GM23338 (cell line): ENCODE measurements around the gene SOWAHA. TPM values are rescaled to one million over a fixed set of nuclear protein-coding genes. Genes with fewer than 3 reads are reported as not detected.

Experiments
- ATAC-seq: fragments of 200-7000 bp; cut with Tn5 transposase; 3 replicates; pipeline ENCODE4 v1.9.1; 2020
- DNase-seq: peaks from one replicate; pipeline ENCODE4 v3.0.0-alpha.2; 2015; ENCODE audit warnings: low spot score
- H2AFZ ChIP-seq: fragments of 200-600 bp; sonication (generic); 2 replicates; pipeline ENCODE4 v1.8.0; 2016; ENCODE audit warnings: antibody characterized with exemption, mild to moderate bottlenecking, moderate library complexity
- H3F3A ChIP-seq: fragments of 200-600 bp; sonication (generic); replicated peaks from 2 replicates; pipeline ENCODE4 v1.8.0; 2017; ENCODE audit warnings: antibody characterized with exemption, mixed run types, low read depth
- H3K27ac ChIP-seq: fragments of 200-600 bp; sonication (generic); 2 replicates; pipeline ENCODE4 v1.6.1; 2016; ENCODE audit warnings: low read depth
- H3K27me3 ChIP-seq: fragments of 200-600 bp; sonication (generic); 2 replicates; pipeline ENCODE4 v1.8.0; 2016; ENCODE audit warnings: mild to moderate bottlenecking, mixed run types, moderate library complexity; ENCODE audit not compliant: insufficient read depth
- H3K36me3 ChIP-seq: fragments of 200-600 bp; sonication (generic); 2 replicates; pipeline ENCODE4 v1.8.0; 2016; ENCODE audit warnings: mild to moderate bottlenecking; ENCODE audit not compliant: insufficient read depth
- H3K4me1 ChIP-seq: fragments of 200-600 bp; sonication (generic); 2 replicates; pipeline ENCODE4 v1.8.0; 2016; ENCODE audit warnings: mild to moderate bottlenecking, moderate library complexity; ENCODE audit not compliant: insufficient read depth
- H3K4me2 ChIP-seq: fragments of 200-600 bp; sonication (generic); 2 replicates; pipeline ENCODE4 v1.7.1; 2017; ENCODE audit warnings: mixed run types
- H3K4me3 ChIP-seq: fragments of 200-600 bp; sonication (generic); 2 replicates; pipeline ENCODE4 v1.6.1; 2016; ENCODE audit warnings: mixed run types
- H3K79me2 ChIP-seq: fragments of 200-600 bp; sonication (generic); replicated peaks from 2 replicates; pipeline ENCODE4 v1.8.0; 2017; ENCODE audit warnings: mild to moderate bottlenecking; ENCODE audit not compliant: insufficient read depth
- H3K9me2 ChIP-seq: fragments of 200-600 bp; sonication (generic); 2 replicates; pipeline ENCODE4 v1.8.0; 2017; ENCODE audit not compliant: insufficient read depth
- H4K20me1 ChIP-seq: fragments of 200-600 bp; sonication (generic); replicated peaks from 2 replicates; pipeline ENCODE4 v1.8.0; 2017; ENCODE audit warnings: mild to moderate bottlenecking; ENCODE audit not compliant: insufficient read depth
- H3K27ac Mint-ChIP-seq: 2 replicates; pipeline ENCODE4 v1.8.0; 2020; ENCODE audit warnings: inconsistent platforms, mild to moderate bottlenecking, moderate library complexity, mixed read lengths
- H3K27me3 Mint-ChIP-seq: 3 replicates; pipeline ENCODE4 v1.8.0; 2022; ENCODE audit warnings: low read depth, mild to moderate bottlenecking, moderate library complexity, mixed read lengths, inconsistent platforms; ENCODE audit not compliant: insufficient read depth, poor library complexity
- H3K36me3 Mint-ChIP-seq: 3 replicates; pipeline ENCODE4 v1.8.0; 2021; ENCODE audit warnings: low read depth, mild to moderate bottlenecking, inconsistent platforms, moderate library complexity, mixed read lengths
- H3K4me1 Mint-ChIP-seq: 3 replicates; pipeline ENCODE4 v1.8.0; 2020; ENCODE audit warnings: mild to moderate bottlenecking, inconsistent platforms, mixed read lengths
- H3K4me3 Mint-ChIP-seq: 3 replicates; pipeline ENCODE4 v1.8.0; 2021; ENCODE audit warnings: moderate library complexity, mild to moderate bottlenecking, inconsistent platforms, mixed read lengths
- H3K9me3 Mint-ChIP-seq: 3 replicates; pipeline ENCODE4 v1.8.0; 2020; ENCODE audit warnings: moderate library complexity, mild to moderate bottlenecking, inconsistent platforms, mixed read lengths
- CREB1 ChIP-seq: fragments of 250-450 bp; sonication (Bioruptor Pico); IDR thresholded peaks from 2 replicates; pipeline ENCODE4 v1.5.0; 2020; ENCODE audit warnings: low read depth, mild to moderate bottlenecking, moderate library complexity
- EZH2 ChIP-seq: fragments of 200-600 bp; sonication (generic); IDR thresholded peaks from one replicate; pipeline ENCODE4 v1.8.0; 2017; ENCODE audit warnings: antibody characterized with exemption, mild to moderate bottlenecking, low read depth; ENCODE audit not compliant: unreplicated experiment
- EZH2phosphoT487 ChIP-seq: fragments of 200-600 bp; sonication (generic); IDR thresholded peaks from one replicate; pipeline ENCODE4 v1.8.1; 2018; ENCODE audit warnings: antibody characterized with exemption; ENCODE audit not compliant: unreplicated experiment
- NANOG ChIP-seq: IDR thresholded peaks from 2 replicates; pipeline ENCODE4 v1.6.1; 2016; ENCODE audit warnings: antibody characterized with exemption, borderline replicate concordance
- STAT1 ChIP-seq: IDR thresholded peaks from one replicate; pipeline ENCODE4 v1.6.1; 2016; ENCODE audit warnings: antibody characterized with exemption; ENCODE audit not compliant: unreplicated experiment
- ZNF114 ChIP-seq: fragments of 250-450 bp; sonication (Bioruptor Pico); IDR thresholded peaks from 2 replicates; pipeline ENCODE4 v1.5.0; 2020; ENCODE audit warnings: mild to moderate bottlenecking, moderate library complexity
- ZNF331 ChIP-seq: fragments of 250-450 bp; sonication (Bioruptor Pico); IDR thresholded peaks from 2 replicates; pipeline ENCODE4 v1.5.0; 2020; ENCODE audit warnings: low read depth, mild to moderate bottlenecking, moderate library complexity
- polyA plus RNA-seq: library from polyadenylated mRNA; unstranded; fragments of >200 nt; fragmentation: Nextera tagmentation; extraction: Ambion mirVana; gene quantifications from 2 replicates; pipeline ENCODE4 v1.2.1, GENCODE V29; 2016
- total RNA-seq: library from RNA; depleted of rRNA; stranded (reverse); fragments of >200 nt; shearing (Covaris generic); gene quantifications from 2 replicates; pipeline ENCODE4 v1.2.3, GENCODE V29; 2014
- TF ChIP-seq, protein P1 (sequence below): fragments of 250-450 bp; sonication (Bioruptor Pico); IDR thresholded peaks from 2 replicates; pipeline ENCODE4 v1.5.0; 2020; ENCODE audit warnings: mild to moderate bottlenecking, moderate library complexity
- TF ChIP-seq, protein P2 (sequence below), 2 experiments: fragments of 200-600 bp in 1 of 2; sonication (generic) in 1 of 2; conservative IDR thresholded peaks; 2 replicates each; pipeline versions ENCODE4 v1.5.1 to v1.6.1; 2016 to 2017; ENCODE audit warnings: antibody characterized with exemption in 2 of 2, low read depth in 2 of 2, mild to moderate bottlenecking in 2 of 2, moderate library complexity in 1 of 2
- TF ChIP-seq, protein P3 (sequence below): IDR thresholded peaks from 2 replicates; pipeline ENCODE4 v1.6.1; 2016; ENCODE audit warnings: antibody characterized with exemption

SOWAHA gene
- total and polyA plus RNA-seq, 2 experiments from 2014 or later = 0.18 to 0.52 TPM

GRCh38 chr5:132821350-132821749 is 8.2 kb downstream of the SOWAHA start (continued):
- TF ChIP-seq EZH2phosphoT487 (no peak), ZNF331 (CRISPR knock-in tag) (no peak), ZNF114 (CRISPR knock-in tag) (no peak), NANOG (no peak), STAT1 (no peak), CREB1 (no peak)
- TF ChIP-seq, protein P1, sequence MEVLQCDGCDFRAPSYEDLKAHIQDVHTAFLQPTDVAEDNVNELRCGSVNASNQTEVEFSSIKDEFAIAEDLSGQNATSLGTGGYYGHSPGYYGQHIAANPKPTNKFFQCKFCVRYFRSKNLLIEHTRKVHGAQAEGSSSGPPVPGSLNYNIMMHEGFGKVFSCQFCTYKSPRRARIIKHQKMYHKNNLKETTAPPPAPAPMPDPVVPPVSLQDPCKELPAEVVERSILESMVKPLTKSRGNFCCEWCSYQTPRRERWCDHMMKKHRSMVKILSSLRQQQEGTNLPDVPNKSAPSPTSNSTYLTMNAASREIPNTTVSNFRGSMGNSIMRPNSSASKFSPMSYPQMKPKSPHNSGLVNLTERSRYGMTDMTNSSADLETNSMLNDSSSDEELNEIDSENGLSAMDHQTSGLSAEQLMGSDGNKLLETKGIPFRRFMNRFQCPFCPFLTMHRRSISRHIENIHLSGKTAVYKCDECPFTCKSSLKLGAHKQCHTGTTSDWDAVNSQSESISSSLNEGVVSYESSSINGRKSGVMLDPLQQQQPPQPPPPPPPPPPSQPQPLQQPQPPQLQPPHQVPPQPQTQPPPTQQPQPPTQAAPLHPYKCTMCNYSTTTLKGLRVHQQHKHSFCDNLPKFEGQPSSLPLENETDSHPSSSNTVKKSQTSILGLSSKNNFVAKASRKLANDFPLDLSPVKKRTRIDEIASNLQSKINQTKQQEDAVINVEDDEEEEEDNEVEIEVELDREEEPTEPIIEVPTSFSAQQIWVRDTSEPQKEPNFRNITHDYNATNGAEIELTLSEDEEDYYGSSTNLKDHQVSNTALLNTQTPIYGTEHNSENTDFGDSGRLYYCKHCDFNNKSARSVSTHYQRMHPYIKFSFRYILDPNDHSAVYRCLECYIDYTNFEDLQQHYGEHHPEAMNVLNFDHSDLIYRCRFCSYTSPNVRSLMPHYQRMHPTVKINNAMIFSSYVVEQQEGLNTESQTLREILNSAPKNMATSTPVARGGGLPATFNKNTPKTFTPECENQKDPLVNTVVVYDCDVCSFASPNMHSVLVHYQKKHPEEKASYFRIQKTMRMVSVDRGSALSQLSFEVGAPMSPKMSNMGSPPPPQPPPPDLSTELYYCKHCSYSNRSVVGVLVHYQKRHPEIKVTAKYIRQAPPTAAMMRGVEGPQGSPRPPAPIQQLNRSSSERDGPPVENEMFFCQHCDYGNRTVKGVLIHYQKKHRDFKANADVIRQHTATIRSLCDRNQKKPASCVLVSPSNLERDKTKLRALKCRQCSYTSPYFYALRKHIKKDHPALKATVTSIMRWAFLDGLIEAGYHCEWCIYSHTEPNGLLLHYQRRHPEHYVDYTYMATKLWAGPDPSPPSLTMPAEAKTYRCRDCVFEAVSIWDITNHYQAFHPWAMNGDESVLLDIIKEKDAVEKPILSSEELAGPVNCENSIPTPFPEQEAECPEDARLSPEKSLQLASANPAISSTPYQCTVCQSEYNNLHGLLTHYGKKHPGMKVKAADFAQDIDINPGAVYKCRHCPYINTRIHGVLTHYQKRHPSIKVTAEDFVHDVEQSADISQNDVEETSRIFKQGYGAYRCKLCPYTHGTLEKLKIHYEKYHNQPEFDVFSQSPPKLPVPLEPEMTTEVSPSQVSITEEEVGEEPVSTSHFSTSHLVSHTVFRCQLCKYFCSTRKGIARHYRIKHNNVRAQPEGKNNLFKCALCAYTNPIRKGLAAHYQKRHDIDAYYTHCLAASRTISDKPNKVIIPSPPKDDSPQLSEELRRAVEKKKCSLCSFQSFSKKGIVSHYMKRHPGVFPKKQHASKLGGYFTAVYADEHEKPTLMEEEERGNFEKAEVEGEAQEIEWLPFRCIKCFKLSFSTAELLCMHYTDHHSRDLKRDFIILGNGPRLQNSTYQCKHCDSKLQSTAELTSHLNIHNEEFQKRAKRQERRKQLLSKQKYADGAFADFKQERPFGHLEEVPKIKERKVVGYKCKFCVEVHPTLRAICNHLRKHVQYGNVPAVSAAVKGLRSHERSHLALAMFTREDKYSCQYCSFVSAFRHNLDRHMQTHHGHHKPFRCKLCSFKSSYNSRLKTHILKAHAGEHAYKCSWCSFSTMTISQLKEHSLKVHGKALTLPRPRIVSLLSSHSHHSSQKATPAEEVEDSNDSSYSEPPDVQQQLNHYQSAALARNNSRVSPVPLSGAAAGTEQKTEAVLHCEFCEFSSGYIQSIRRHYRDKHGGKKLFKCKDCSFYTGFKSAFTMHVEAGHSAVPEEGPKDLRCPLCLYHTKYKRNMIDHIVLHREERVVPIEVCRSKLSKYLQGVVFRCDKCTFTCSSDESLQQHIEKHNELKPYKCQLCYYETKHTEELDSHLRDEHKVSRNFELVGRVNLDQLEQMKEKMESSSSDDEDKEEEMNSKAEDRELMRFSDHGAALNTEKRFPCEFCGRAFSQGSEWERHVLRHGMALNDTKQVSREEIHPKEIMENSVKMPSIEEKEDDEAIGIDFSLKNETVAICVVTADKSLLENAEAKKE (CRISPR knock-in tag) = no peak

- Mint-ChIP-seq H3K4me1 (peaks cover 16% of the 10 kb centered on the region), H3K4me3 (no peak overlapping the region), H3K27ac (no peak overlapping the region), H3K36me3 (peaks cover 3% of the 10 kb centered on the region; the same call in 2 of the 3 replicates), H3K27me3 (peaks cover 28% of the 10 kb centered on the region), H3K9me3 (no peaks in the 10 kb centered on the region)
- ATAC-seq = no peak
- Histone ChIP-seq H3K4me2 (no peak overlapping the region), H3K27ac (no peak overlapping the region), H3K4me3 (no peak overlapping the region), H4K20me1 (no peaks in the 10 kb centered on the region; the same call in 1 of the 2 replicates), H3K27me3 (peaks cover 69% of the 10 kb centered on the region), H3K9me2 (no peaks in the 10 kb centered on the region), H3K79me2 (no peaks in the 10 kb centered on the region), H2AFZ (no peak overlapping the region), H3K4me1 (peaks cover 19% of the 10 kb centered on the region), H3K36me3 (no peaks in the 10 kb centered on the region), H3F3A (peaks cover 20% of the 10 kb centered on the region)
- no peak for DNase-seq
- TF ChIP-seq EZH2phosphoT487 = no peak
- TF ChIP-seq NANOG = no peak
- TF ChIP-seq, protein P2, sequence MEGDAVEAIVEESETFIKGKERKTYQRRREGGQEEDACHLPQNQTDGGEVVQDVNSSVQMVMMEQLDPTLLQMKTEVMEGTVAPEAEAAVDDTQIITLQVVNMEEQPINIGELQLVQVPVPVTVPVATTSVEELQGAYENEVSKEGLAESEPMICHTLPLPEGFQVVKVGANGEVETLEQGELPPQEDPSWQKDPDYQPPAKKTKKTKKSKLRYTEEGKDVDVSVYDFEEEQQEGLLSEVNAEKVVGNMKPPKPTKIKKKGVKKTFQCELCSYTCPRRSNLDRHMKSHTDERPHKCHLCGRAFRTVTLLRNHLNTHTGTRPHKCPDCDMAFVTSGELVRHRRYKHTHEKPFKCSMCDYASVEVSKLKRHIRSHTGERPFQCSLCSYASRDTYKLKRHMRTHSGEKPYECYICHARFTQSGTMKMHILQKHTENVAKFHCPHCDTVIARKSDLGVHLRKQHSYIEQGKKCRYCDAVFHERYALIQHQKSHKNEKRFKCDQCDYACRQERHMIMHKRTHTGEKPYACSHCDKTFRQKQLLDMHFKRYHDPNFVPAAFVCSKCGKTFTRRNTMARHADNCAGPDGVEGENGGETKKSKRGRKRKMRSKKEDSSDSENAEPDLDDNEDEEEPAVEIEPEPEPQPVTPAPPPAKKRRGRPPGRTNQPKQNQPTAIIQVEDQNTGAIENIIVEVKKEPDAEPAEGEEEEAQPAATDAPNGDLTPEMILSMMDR (conservative IDR thresholded peaks at IDR 0.05; ENCODE audit: low read depth in 2 of 2) = no peak
- no peak for TF ChIP-seq CREB1
- TF ChIP-seq, protein P3, sequence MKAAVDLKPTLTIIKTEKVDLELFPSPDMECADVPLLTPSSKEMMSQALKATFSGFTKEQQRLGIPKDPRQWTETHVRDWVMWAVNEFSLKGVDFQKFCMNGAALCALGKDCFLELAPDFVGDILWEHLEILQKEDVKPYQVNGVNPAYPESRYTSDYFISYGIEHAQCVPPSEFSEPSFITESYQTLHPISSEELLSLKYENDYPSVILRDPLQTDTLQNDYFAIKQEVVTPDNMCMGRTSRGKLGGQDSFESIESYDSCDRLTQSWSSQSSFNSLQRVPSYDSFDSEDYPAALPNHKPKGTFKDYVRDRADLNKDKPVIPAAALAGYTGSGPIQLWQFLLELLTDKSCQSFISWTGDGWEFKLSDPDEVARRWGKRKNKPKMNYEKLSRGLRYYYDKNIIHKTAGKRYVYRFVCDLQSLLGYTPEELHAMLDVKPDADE = no peak
- no peak for TF ChIP-seq EZH2
Observed at GRCh38 chr5:132821791-132822190, 8.7 kb downstream of the SOWAHA start.
